ENCODE measurements around the gene TRIM33.

DNA sequence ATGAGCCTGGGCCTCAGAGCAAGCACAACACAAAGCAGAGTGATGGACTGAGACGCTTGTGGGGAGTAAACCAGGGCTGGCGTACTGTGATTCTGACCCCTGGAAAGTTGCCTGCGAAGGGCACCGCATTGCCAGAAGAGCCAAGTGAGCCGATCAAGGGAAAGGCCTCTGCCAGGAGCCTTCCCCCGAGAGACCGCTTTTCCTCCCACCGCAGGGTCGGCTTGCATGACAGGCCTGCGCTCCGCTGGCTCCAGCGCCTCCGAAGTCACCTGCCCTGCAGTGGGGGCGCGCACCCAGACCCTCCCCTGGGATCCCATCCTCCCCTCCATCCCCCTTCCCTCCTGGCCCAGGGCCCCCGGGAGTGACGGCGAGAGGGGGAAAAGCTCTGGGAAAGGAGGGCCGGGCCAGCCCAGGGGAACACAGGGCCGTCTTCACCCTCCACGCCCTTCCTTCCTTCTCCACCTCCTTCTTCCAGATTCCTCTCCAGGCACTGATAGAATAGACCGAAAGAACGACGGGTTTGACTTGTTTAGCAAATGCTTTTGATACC is 165.0 kb downstream of the TRIM33 start:
- TF ChIP-seq EZH2phosphoT487 (IDR thresholded peaks at IDR 0.05) (no peak), CTCF (IDR thresholded peaks at IDR 0.05) (no peak), EZH2 (IDR thresholded peaks at IDR 0.05) (no peak)

Data from neural progenitor cell (in vitro differentiated cells).